IPS-11a (cell line): ENCODE measurements around the gene C2orf68.
A peak's percentile ranks its signal among the peaks of the same experiment; 100 is the strongest.
"Not testable (repeated sequence)": the region's sequence is repeated elsewhere in the genome, so short reads cannot be mapped to it uniquely, and the experiment has no call there.

ENCODE experiments used
- H3K4me3 ChIP-seq: one replicate; pipeline ENCODE4 v1.5.1; 2013; ENCODE audit warnings: low read depth, low read length, control low read depth

The C2orf68 gene

GRCh38 chr2:85599468-85600234, 12.2 kb downstream of the C2orf68 start:
- no peak overlapping the region for H3K4me3 ChIP-seq

GRCh38 chr2:85598594-85599340, 13.1 kb downstream of the C2orf68 start:
- no peak overlapping the region for H3K4me3 ChIP-seq

GRCh38 chr2:85597241-85597640, 14.6 kb downstream of the C2orf68 start:
- H3K4me3 ChIP-seq = no peak overlapping the region

- H3K4me3 ChIP-seq = no peak overlapping the region
Measured at GRCh38 chr2:85596486-85597143, 15.3 kb downstream of the C2orf68 start.

GRCh38 chr2:85596026-85596333, 15.9 kb downstream of the C2orf68 start:
- H3K4me3 ChIP-seq = peak overlapping the region; percentile 98

- H3K4me3 ChIP-seq = peak within 1 kb of the TSS; percentile 98
Measured at GRCh38 chr2:85595301-85596025, 16.4 kb downstream of the C2orf68 start, which contains the start of gene RNF181. Gene RNF181, plus strand, starts transcription at chr2:85595745. Its CDS starts 19 bp downstream, at chr2:85595764.

- peak overlapping the region; percentile 98 for H3K4me3 ChIP-seq
Measured at GRCh38 chr2:85594715-85595300, 17.1 kb downstream of the C2orf68 start.

- no peak overlapping the region for H3K4me3 ChIP-seq
Measured at GRCh38 chr2:85593023-85593422, 18.8 kb downstream of the C2orf68 start.

GRCh38 chr2:85592299-85592698, 19.6 kb downstream of the C2orf68 start:
- not testable (repeated sequence) for H3K4me3 ChIP-seq

- H3K4me3 ChIP-seq = no peak overlapping the region
Measured at GRCh38 chr2:85591563-85591962, 20.3 kb downstream of the C2orf68 start.

GRCh38 chr2:85590950-85591349, 20.9 kb downstream of the C2orf68 start:
- no peak overlapping the region for H3K4me3 ChIP-seq

- no peak overlapping the region for H3K4me3 ChIP-seq
Measured at GRCh38 chr2:85589982-85590791, 21.7 kb downstream of the C2orf68 start.

GRCh38 chr2:85589181-85589580, 22.7 kb downstream of the C2orf68 start:
- H3K4me3 ChIP-seq = no peak overlapping the region

- H3K4me3 ChIP-seq = no peak overlapping the region
Measured at GRCh38 chr2:85588645-85589044, 23.2 kb downstream of the C2orf68 start.

GRCh38 chr2:85588236-85588635, 23.6 kb downstream of the C2orf68 start:
- no peak overlapping the region for H3K4me3 ChIP-seq

- H3K4me3 ChIP-seq = no peak overlapping the region
Measured at GRCh38 chr2:85585781-85586105, 26.1 kb downstream of the C2orf68 start.

GRCh38 chr2:85584857-85585780, 26.7 kb downstream of the C2orf68 start:
- H3K4me3 ChIP-seq = peak overlapping the region; percentile 29

- H3K4me3 ChIP-seq = peak within 1 kb of the TSS; percentile 29
Measured at GRCh38 chr2:85584354-85584856, 27.5 kb downstream of the C2orf68 start, which contains the start of gene VAMP5. Gene VAMP5, plus strand, starts transcription at chr2:85584431. Its CDS starts 60 bp downstream, at chr2:85584491.
